HG02852 (cell line): Measurements from ENCODE around the gene TGFBR1.

Experiments
- ATAC-seq: cut with Tn5 transposase; IDR thresholded peaks from one replicate; pipeline ENCODE4 v1.9.1; 2021; ENCODE audit warnings: mild to moderate bottlenecking, moderate library complexity; ENCODE audit not compliant: unreplicated experiment

Gene TGFBR1

DNA sequence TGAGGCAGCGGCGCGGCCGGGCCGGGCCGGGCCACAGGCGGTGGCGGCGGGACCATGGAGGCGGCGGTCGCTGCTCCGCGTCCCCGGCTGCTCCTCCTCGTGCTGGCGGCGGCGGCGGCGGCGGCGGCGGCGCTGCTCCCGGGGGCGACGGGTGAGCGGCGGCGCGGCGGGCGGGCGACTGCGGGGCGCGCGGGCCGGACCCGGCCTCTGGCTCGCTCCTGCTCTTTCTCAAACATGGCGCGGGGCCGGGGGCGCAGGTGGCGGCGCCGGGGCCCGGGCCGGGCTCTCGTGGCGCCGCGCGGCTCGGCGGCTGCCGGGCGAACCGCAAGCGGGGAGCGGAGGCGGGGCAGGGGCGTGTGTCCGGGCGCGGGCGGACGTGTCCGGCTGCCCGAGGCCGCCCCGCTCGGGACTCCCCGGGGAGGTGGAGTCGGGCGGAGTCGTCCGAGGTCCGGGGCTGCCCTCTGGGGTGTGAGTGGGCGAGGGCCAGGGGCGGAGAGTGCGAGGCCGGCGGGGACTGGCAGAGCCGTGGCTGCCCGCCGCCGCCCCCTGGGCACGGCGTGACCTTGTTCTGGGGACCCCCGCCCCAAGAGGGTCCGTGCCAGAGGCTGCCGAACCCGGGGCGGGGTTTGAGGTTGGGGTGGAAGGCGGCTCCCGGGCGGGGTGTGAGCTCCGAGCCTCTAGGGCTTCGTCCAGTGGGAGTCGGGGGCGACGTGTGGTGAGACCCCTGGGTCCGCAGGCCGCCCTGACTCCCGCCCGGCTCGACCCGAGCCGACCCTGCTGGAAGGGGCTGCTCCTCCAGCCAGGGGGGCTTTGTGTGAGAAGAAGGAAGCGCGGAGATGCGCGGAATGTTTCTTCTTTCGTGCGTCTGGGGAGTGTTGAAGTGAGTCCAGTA, 485 bp downstream of the TGFBR1 start:
- peak; percentile 55 for ATAC-seq

DNA sequence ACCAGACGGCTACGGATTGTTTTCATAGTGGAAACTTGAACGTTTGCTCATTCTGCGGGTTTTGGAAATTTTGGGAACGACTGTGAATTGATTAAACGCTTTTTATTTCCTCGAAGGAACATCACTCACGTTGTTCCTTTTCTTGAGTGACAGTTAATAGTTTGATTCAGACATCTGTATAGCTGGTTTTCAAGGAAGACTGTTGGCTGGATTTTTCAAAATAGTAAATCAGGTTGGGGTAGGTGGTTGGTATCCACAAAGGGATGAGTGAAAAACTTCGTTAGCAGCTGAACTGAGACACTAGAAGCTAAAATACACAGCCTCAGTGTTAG, 1.1 kb downstream of the TGFBR1 start:
- no peak for ATAC-seq

DNA sequence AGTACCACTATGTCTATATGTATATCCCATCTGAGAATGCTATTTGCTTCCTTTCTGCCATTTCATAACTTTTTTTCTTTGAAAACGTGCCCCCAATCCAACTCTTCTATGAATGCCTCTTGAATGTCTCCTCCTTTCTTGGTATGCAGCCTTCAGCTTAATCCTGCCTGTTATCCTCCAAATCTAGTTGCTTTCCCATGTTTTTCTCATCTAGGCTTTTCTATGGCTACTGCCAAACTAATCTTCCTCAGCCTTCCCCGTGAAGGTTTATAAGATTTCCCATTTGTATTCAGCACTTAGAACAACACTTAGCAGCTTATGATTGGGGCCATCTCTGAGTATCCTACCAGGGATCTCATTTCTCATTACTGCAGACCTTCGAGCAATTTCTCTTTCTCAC, 2.5 kb downstream of the TGFBR1 start:
- ATAC-seq: no peak

DNA sequence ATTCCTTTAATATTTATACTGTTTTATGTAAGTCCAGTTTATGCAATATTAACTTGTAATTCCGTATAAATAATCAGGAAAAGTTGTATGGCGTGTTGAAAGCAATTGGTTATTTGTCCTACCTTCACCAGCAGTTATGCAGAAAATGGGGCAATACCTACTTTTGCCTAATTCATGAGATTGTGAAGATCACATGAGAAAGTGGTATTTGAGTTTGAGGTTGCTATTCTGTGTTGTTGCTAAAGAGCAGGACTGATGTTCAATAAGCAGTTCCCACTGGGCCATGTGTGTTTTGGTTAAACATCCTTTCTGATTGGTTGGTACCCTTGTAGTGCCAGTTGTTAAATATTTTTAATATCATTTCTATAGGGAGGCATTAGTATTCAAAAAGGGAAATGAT, 3.2 kb downstream of the TGFBR1 start:
- no peak for ATAC-seq

DNA sequence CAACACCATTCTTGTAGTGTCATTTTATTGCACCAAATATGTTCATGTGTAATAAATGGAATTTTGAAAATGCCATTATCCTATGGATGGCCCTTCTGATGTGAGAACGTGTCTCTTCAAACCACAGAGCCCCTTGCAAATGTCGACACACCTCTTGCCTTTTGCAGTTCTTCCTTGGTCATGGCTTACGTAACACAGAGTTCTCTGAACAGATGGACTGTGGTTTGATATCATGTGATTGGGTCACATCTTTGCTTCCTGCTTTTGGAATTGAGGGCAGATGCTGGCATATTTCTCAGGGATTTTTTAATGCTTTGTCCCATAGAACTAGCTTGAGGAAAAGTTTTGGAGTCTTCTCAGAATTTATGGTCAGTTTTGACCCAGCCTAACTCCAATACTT, 4.6 kb downstream of the TGFBR1 start:
- no peak for ATAC-seq

DNA sequence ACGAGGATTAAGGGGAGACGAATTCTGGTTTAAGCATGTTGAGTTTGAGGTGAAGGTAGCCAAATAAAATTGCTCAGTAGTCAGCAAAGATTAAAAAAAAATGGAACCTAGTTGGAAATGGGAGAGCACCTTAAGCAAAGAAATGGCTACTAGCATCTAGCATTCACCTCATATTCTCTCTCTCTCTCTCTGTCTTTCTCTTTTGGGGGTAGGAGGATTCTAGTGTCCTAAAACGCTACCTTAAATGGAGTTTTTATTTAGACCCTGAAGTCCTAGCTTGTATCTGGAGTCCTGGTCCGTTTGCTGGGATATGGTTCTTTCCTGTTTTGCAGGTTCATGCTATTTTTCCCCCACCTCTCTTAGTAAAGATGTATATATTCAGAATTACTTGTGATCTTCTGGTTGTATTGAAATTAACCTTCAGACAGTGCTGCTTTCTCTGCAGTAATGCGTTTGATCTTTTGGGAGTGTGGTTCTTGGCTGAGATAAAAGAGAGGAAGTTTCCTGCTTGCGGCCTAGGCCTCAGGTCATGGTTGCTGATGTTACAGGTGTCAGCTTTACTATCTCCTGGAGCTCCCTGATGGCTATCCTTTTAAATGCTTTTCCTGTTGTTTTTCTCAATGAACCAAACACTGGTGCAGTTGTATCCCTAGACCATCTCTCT, 8.0 kb downstream of the TGFBR1 start:
- no peak for ATAC-seq

DNA sequence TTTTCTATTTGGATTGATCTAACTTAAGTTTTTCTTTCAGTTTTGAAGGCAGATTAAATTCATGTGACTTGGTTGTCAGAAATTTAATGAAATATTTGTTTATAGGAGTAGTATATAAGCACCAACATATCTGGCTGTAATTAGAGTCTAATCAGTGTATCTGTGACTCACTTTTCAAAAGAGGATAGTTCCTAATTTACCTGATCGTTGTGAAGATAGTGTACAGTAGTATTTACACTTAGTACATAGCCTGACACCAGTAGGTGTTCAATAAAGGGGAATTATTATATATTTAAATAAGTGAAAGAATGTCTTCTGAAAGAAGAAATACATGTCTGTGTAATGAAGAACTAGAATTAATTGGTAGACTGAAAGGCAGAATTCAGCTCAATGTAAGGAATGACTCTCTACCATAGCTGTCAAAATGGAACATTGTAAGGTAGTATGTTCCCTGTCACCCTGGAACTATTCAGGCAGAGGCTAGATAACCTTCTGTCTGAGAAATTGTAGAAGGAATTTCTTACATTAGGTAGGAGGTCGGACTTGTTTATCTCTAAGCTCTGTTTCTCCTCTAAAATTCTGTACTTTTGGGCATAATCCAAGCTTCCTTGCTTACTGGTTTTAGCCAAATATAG, 8.6 kb downstream of the TGFBR1 start:
- no peak for ATAC-seq

DNA sequence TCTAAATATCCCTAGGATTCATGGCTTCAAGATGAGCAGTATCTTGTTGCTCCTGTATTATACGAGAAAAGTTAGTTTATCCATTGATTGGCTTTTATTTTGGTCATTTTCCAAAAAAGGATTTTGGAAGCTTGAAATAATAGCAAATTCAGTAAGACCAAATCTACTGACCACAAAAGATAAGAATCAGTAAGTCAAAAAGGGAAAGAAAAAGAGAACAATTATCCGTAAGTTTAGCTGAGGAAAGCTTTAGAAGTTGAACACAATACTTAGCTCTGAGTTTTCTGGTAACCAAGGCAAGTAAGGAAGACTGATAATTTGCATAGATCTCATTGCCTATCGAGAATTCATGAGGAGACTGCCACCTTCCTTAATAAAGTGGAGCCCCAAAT, 9.1 kb downstream of the TGFBR1 start:
- ATAC-seq: no peak

DNA sequence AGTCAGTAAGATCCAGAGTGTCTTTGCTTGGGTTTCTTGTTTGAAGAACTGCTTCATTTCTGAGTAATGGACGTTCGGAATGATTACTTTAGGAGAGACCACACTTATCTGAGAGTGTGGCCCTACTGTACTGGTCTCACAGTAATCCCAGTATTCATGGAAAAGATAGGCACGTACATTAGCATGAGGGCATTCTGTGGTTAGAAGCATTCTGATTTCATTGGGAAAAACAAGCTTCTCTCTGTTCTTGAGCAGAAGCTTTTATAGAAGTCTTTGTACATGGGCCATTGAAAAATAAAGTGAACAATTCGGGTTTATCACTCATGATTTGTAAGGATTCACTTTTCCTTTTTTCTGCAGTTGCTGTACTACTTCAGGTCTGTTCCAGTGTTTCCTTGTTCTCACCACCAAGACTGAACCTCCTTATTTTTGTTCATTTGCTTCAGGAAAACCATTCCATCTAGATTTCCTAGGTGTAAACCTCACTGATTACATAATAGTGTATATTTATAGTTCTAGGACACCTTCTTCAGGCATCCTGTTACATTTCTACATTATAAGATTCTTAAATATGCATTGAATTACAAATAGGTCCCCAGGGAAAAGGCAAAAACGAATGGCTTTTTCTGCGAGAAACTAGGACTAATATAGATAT, 10.1 kb downstream of the TGFBR1 start:
- no peak for ATAC-seq

DNA sequence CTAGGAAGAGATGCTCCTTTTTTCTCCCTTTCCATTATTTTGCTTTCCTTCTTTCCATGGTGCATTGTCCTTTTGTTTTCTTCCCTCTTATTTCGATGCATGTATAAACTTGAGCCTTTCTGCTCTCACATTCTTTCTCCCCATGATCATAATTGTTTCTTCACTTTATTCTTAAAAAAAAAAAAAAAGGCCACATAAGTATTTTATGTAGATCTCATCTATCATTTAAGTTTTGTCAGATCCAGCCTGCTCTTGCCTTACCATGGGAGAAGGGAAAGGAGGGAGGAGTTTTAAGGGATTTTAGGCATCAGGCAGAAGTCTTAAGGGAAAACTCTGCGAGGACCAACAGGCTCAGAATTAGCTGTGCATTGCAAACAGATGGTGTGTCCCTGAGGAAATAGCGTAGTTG, 11.1 kb downstream of the TGFBR1 start:
- no peak for ATAC-seq

DNA sequence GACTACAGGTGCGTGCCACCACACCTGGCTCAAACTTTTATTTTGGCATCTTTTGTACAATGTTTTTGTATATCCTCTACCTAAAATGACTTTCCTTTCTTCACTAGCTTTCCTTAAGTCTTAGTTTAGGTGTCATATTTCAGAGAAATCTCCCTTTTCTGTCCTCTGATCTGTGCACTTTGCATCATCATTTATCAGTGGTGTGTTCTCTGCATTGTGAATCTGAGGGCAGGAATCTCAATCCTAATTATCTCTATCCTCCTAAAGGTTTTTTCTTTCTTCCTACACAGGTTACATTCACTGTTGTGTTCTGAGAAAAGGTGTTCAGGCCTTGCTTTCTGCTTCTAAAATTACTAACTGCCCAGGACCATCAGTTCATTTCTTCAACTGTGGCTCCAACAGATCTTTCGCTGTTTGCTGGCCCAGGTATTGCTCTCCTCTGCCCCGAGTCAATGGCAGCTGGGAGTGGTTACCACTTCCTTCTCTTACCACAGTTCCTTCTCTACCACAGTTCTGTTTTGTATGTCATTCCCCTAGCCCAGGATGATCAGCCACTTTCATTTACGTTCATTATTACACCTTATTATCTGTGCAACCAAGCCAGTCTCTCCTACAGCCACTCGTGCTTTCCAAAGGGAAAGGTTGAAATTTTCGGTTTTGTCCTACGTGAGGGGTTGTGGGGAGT, 14.0 kb downstream of the TGFBR1 start:
- ATAC-seq: peak; percentile 98

DNA sequence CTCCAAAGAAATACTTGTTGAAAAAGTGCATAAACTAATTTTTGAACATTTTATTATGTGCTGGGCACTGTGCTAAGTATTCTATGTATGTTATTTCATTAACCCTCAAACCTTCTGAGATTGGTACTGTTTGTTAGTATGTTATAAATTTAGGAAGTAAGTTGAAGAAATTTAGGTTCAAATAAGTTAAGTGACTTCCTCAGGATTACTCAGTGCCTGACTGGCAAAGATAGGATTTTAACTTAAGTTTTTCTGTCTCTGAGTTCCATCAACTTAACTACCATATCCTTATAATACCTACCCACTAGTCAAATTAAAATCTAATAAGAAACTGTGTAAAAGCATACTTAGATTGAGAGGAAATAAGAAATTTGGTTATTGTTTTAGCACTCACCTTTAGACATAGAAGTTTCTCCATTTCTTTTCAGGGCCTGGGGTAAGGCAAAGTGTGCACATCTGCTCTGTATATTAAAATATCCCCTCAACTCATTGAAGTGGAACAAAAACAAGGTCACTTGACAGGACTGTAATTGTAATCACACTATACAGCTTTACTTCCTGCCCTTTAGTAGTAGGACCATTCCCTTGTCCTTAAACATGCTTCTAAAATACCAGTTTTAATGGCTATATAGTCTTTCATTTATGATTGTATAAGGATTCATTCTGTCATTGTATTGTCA, 15.2 kb downstream of the TGFBR1 start:
- no peak for ATAC-seq

DNA sequence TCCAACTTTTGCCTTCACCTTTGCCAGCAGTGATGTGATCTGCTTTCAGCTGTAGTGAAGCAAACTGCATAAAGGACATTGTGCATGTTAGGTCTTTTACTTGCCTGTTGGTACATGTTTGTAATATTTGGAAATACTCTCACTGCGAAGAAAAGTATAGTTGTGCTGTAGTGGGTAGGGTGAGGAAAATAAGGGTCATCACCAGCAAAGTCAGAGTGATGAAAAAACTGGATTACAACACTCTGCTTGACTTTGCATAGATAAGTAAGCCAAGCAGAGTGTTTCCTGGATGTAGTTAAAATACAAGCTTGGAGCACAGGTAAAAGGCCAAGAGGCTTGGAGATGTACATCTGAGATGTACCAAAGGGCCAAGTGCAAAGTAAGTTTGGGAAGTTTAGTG, 16.7 kb downstream of the TGFBR1 start:
- no peak for ATAC-seq

DNA sequence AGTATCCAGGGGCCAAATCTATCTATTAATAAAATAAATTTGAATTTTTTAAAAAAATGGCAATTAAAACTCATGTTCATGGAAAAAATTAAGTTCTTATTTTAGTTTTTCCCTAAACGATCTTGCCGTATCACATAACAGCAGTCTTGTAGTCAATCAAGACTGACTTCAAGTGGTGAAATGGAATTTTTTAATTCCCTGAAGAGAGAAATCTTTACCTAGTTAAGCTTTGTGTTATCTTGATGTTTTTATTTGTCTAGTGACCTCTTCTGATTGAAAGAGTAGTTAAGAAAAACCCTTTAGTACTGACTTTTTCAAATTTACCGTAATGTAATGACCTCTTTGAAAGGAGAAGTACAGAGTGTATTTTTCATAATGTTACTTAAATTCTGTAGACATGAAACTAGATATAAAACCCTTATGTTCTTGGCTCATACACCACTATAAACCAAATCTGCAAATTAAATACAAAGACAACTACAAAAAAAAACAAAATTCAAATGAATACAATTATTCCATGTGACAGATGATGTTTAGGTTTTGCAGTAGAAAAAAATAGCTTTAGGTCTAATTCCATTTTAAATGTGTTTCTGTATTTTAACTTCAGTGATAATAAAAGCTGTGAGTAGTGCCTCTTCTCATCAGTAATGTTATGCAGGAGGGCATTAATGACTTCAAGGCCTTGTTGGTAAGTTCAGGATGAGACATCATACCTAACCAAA, 19.8 kb downstream of the TGFBR1 start:
- ATAC-seq: no peak

DNA sequence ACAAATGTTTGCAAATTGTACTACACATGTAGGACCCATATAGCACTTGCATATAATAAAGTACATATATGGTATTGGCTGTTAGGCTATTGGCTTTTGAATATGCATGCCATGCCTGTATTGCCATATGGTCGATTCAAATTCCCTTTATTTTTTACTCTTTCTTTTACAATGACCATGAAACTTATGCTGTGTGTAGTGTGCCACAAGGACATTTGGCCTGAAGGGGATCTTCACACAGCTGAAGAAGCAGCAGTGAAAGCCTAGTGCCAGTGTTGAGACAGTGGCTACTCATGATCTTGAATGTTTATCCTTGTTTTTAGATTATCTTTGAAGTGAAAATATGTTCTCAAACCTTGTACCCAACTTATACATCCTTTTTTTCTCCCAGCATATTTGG, 20.5 kb downstream of the TGFBR1 start:
- no peak for ATAC-seq

DNA sequence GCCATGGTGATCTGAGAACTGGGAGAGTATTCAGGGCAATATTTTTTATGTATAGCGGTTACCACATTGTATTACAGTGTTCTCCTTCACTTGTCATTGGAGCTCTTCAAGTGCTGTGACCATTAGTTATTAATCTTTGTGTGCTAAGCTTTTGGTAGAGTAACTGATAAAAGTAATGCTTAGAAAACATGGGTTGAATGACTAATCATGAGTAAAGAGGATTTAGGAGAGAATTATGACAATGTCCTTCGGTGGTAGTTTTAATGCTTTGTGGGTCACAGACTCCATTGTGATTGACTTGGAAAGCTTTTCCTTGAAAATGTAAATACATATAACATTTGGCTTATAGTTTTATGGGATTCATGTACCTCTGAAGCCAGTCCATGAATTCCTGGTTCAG, 21.4 kb downstream of the TGFBR1 start:
- no peak for ATAC-seq

DNA sequence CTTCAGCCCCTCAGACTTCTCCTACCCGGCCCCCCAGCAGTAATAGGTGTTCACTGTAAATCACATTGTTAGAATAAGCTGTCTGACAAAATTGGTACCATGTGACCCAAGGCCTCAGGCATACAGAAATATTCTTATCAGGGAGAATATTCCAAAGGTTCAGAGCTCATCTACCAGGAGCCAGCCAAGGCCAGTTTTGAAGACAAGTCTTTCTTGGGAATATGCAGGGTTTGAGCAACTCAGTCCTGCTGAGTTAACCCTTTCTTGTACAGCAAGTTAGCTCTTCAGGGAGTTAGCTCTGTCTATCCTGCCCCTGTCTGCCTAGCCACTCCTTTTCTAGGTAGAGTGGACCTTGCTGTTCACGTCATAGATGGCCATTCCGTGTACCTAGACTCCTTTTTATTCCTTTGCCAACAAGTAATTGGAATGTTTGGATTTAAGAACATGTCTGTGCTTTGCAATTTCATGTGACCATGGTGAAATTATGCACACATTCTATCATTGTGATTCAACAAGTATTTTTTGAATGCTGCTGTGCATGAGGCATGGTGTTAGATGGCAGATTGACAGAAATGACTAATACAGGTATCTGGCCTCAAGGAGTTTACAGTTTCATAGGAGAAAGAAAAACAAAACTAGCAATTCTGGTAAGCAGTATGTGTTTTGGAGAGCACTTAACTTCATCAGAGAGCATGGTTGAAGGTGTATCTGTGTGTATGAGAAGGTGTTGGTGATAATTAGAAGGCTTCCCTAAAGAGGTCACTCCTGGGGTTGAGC, 22.6 kb downstream of the TGFBR1 start:
- peak; percentile 50 for ATAC-seq

DNA sequence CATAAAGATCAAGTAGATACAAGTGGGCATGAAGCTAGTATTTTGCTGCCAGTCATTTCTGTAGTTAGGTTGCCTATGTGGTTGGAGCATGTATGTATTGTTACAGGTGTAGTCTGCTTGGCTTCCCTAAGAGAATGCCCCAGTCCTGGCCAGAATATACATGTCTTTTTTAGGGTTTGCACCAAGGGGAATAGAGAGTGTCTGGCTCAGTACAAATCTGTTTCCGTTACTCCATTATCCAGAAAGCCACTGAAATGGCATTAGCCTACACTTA, 23.2 kb downstream of the TGFBR1 start:
- ATAC-seq: peak; percentile 42

DNA sequence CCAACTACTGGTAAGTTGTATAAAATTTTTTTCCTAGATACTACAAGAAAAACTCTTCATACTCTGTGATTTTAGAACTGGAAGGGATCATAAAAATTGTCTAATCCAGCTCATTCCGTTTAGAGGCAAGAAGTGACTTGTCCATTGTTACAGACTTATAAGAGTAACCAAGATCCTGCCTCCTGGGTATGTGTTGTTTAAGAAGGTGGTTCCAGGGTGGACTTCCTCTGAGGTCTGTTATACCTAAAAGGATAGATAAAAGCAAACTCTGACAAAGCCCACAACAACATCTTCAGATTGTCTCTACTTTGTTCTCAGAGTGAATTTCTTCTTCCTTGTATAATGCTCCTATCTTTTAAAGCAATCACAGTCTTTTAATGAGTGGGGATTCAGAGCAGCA, 24.2 kb downstream of the TGFBR1 start:
- no peak for ATAC-seq
